Natural killer cell (primary cell): ENCODE results near the gene INPP5A. TPM values are rescaled to one million over a fixed set of nuclear protein-coding genes. Genes with fewer than 3 reads are reported as not detected.

Experiments
- ATAC-seq, 3 donors: fragments of 150-1000 bp in 2 of 3; fragments of 200-7000 bp in 1 of 3; cut with Tn5 transposase; 1 replicate in 1 of 3; 2 replicates in 2 of 3; pipeline ENCODE4 v1.10.0; 2021; ENCODE audit warnings: mild to moderate bottlenecking in 2 of 3, moderate library complexity in 2 of 3
- DNase-seq, 2 donors: peaks; one replicate each; pipeline versions ENCODE4 v3.0.0 to v3.0.0-alpha.2; 2013 to 2021; ENCODE audit warnings: mixed read lengths in 1 of 2
- H3K27ac ChIP-seq: one replicate; pipeline ENCODE4 v1.5.1; 2013; ENCODE audit warnings: mild to moderate bottlenecking, low read length
- H3K27me3 ChIP-seq: one replicate; pipeline ENCODE4 v1.6.1; 2013; ENCODE audit warnings: low read length; ENCODE audit not compliant: control insufficient read depth, insufficient read depth
- H3K36me3 ChIP-seq: one replicate; pipeline ENCODE4 v1.6.1; 2013; ENCODE audit warnings: low read length; ENCODE audit not compliant: control insufficient read depth, insufficient read depth
- H3K4me1 ChIP-seq: one replicate; pipeline ENCODE4 v1.6.1; 2013; ENCODE audit warnings: low read length; ENCODE audit not compliant: control insufficient read depth, insufficient read depth
- H3K4me3 ChIP-seq: one replicate; pipeline ENCODE4 v1.5.1; 2013; ENCODE audit warnings: low read length
- H3K9me3 ChIP-seq: one replicate; pipeline ENCODE4 v1.6.1; 2013; ENCODE audit warnings: low read length; ENCODE audit not compliant: control insufficient read depth, insufficient read depth
- H3K27ac Mint-ChIP-seq, 2 donors: one replicate each; pipeline ENCODE4 v1.8.0; 2022; ENCODE audit warnings: mild to moderate bottlenecking in 2 of 2, mixed read lengths in 2 of 2, moderate library complexity in 1 of 2
- H3K27me3 Mint-ChIP-seq, 2 donors: one replicate each; pipeline ENCODE4 v1.8.0; 2022; ENCODE audit warnings: low read depth in 2 of 2, mixed read lengths in 2 of 2
- H3K36me3 Mint-ChIP-seq: one replicate; pipeline ENCODE4 v1.8.0; 2022; ENCODE audit warnings: mixed read lengths
- H3K4me1 Mint-ChIP-seq, 2 donors: one replicate each; pipeline ENCODE4 v1.8.0; 2022; ENCODE audit warnings: mixed read lengths in 2 of 2
- H3K4me3 Mint-ChIP-seq: one replicate; pipeline ENCODE4 v1.8.0; 2022; ENCODE audit warnings: mild to moderate bottlenecking, moderate library complexity, mixed read lengths
- H3K9me3 Mint-ChIP-seq, 2 donors: one replicate each; pipeline ENCODE4 v1.8.0; 2022; ENCODE audit warnings: mixed read lengths in 2 of 2
- WGBS: methylation state at CpG from one replicate; pipeline ENCODE4 v1.1.7; 2013; ENCODE audit warnings: missing lambda C conversion rate; ENCODE audit not compliant: insufficient coverage; 5-methylcytosine and 5-hydroxymethylcytosine counted together
- intact Hi-C: fragments of 100-400 bp; cut with micrococcal nuclease; formaldehyde crosslinking; loops from one replicate; pipeline ENCODE4 v1.14.2; 2022
- total RNA-seq, 4 donors: library from RNA; stranded (reverse); fragments of 120-200 nt in 1 of 4; gene quantifications; one replicate each; pipeline versions ENCODE4 v1.2.3 to v1.2.4, GENCODE V29; 2013 to 2022
- TF ChIP-seq, protein P1 (sequence below): fragments of 200-600 bp; IDR thresholded peaks from one replicate; pipeline ENCODE4 v1.8.0; 2022; ENCODE audit warnings: antibody characterized with exemption

The INPP5A gene
- total RNA-seq, 3 donors from 2014 or later (not counting 1 experiment from before 2014, with no cell fraction given): 12.6 to 38.6 (median 18.6) TPM

DNA sequence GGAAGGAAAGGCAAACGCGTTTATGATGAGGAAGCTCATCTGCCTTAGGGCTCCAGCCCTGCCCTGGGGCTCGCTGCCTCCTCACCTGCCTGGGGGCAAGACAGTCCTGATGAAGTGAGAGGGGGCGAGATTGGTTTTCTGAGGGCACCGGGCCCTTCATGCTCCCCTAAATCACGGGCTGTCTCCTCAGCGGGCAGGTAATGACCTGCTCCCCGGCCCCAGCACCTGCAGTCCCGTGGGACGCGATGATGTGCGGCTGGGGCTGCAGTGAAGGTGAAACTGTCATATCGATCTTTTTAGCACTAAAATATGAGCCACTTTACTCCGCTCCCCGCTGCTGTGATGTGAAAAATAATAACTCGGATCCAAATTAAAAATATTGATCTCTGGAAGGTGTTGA, 120.2 kb downstream of the INPP5A start:
- Histone ChIP-seq H3K9me3 (no peaks in the 10 kb centered on the region), H3K4me3 (no peak overlapping the region), H3K27me3 (no peaks in the 10 kb centered on the region), H3K36me3 (no peaks in the 10 kb centered on the region), H3K27ac (no peak overlapping the region), H3K4me1 (no peaks in the 10 kb centered on the region)
- intact Hi-C loops: loop anchor here (10.0 kb wide), 1 partner anchor 247 kb away; no protein-coding TSS in a partner anchor
- no peaks in the 10 kb centered on the region for H3K27me3 Mint-ChIP-seq
- H3K27ac Mint-ChIP-seq: no peak overlapping the region
- TF ChIP-seq, protein P1, sequence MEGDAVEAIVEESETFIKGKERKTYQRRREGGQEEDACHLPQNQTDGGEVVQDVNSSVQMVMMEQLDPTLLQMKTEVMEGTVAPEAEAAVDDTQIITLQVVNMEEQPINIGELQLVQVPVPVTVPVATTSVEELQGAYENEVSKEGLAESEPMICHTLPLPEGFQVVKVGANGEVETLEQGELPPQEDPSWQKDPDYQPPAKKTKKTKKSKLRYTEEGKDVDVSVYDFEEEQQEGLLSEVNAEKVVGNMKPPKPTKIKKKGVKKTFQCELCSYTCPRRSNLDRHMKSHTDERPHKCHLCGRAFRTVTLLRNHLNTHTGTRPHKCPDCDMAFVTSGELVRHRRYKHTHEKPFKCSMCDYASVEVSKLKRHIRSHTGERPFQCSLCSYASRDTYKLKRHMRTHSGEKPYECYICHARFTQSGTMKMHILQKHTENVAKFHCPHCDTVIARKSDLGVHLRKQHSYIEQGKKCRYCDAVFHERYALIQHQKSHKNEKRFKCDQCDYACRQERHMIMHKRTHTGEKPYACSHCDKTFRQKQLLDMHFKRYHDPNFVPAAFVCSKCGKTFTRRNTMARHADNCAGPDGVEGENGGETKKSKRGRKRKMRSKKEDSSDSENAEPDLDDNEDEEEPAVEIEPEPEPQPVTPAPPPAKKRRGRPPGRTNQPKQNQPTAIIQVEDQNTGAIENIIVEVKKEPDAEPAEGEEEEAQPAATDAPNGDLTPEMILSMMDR: no peak
- WGBS: 91% methylated on average over 16 of the region's 16 CpGs
- no peaks in the 10 kb centered on the region for H3K36me3 Mint-ChIP-seq
- H3K9me3 Mint-ChIP-seq: no peaks in the 10 kb centered on the region
- ATAC-seq (no peak), DNase-seq (no peak)
- H3K4me1 Mint-ChIP-seq: peaks cover 7 to 10% of the 10 kb centered on the region in 2 donors
- no peak overlapping the region for H3K4me3 Mint-ChIP-seq

DNA sequence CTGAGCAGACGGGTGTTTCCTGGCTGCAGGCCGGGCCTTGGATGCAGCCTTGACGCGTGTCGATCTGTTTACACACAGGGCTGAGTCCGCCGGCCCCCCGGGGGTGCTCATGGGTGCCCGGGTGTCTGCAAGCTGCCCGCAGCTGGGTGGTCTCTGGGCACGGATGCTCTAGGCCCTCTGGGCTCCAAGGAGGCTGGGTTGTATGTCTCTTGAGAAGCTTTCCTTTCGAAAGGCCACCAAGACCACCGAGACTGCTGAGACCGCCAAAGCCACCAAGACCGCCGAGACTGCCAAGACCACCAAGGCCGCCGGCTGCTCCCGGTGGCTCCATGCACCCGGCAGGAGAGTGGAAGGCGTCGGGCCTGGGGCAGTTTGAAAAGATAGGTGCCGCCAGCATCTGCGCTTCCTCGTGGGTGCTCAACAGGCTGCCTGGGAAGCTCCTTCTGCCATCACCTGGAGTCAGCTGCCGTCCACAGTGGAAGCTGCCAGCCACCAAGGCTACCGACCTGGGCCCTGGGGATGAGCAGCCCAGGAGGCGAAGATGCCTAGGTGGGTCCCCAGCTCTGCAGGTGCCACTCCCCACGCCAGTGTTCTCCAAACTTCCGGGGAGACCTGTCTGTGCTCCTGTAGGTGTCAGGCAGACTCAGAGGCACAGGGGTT, 121.1 kb downstream of the INPP5A start:
- H3K27ac Mint-ChIP-seq: no peak overlapping the region
- WGBS: 97% methylated on average over 30 of the region's 30 CpGs
- H3K27me3 Mint-ChIP-seq: no peaks in the 10 kb centered on the region
- H3K9me3 Mint-ChIP-seq: no peaks in the 10 kb centered on the region
- Histone ChIP-seq H3K27me3 (no peaks in the 10 kb centered on the region), H3K4me1 (no peaks in the 10 kb centered on the region), H3K9me3 (no peaks in the 10 kb centered on the region), H3K27ac (no peak overlapping the region), H3K36me3 (no peaks in the 10 kb centered on the region), H3K4me3 (no peak overlapping the region)
- intact Hi-C loops: loop anchor here (10.0 kb wide), 1 partner anchor 246 kb away; no protein-coding TSS in a partner anchor
- DNase-seq: no peak
- TF ChIP-seq, protein P1: no peak
- H3K4me3 Mint-ChIP-seq: no peak overlapping the region
- no peak for ATAC-seq
- H3K4me1 Mint-ChIP-seq: peaks cover 7 to 10% of the 10 kb centered on the region in 2 donors
- no peaks in the 10 kb centered on the region for H3K36me3 Mint-ChIP-seq

DNA sequence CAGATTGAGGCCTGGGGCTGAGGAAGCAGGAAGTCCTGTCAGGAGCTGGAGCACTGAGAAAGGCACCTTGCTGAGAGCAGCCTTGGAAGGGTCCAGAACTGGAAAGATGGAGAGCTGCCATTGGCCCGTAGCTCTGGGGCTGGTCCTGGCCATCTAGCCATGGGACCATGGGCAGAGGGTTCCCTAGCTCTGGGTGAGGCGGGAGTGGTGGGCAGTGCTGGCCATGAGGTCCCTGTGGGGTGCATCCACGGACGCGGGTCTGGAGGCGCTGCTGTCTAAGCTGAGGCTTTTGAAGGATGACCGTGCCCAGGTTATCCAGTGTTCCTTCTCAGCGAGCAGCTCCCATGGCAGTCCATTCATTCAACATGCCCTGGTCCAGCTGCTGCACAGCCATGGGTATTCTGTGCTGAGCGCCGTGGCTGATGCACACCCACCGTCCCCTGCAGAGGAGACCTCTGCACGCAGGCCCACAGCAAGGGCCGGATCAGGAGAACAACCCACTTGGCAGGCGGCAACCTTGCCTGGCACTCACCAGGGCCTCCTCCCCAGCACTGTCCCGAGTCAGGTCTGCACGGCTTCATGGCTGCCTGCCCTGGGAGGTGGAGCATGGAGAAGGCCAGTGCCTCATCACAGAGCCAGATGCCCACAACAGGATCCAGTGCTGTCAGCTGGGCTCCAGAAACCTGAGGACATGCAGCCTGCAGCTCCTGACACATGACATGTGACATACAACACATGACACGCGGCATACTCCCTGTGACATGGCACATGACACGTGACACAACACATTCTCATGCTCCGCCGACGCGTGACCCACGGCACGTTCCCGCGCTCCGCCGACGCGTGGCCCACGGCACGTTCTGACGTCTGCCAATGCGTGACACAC, 121.9 kb downstream of the INPP5A start:
- Histone ChIP-seq H3K27me3 (no peaks in the 10 kb centered on the region), H3K9me3 (no peaks in the 10 kb centered on the region), H3K36me3 (no peaks in the 10 kb centered on the region), H3K4me1 (no peaks in the 10 kb centered on the region), H3K4me3 (no peak overlapping the region), H3K27ac (no peak overlapping the region)
- DNase-seq (no peak), ATAC-seq (no peak)
- Mint-ChIP-seq H3K27ac (no peak overlapping the region), H3K36me3 (no peaks in the 10 kb centered on the region), H3K9me3 (no peaks in the 10 kb centered on the region), H3K4me3 (no peak overlapping the region), H3K4me1 (peaks cover 7 to 10% of the 10 kb centered on the region in 2 donors), H3K27me3 (no peaks in the 10 kb centered on the region)
- TF ChIP-seq, protein P1: no peak
- 97% methylated on average over 35 of the region's 35 CpGs for WGBS
- intact Hi-C loops: loop anchor here (10.0 kb wide), 1 partner anchor 245 kb away; no protein-coding TSS in a partner anchor
